WTC11 (cell line): ENCODE measurements around the gene IL10.
"Not testable (repeated sequence)": the region's sequence is repeated elsewhere in the genome, so short reads cannot be mapped to it uniquely, and the experiment has no call there.

Source experiments
- CTCF ChIP-seq: fragments of 200-600 bp; IDR thresholded peaks from 2 replicates; pipeline ENCODE4 v1.8.0; 2022; ENCODE audit warnings: antibody characterized with exemption
- JUN ChIP-seq: sonication (generic); formaldehyde crosslinking; IDR thresholded peaks from 2 replicates; pipeline ENCODE4 v1.8.0; 2023; ENCODE audit warnings: mild to moderate bottlenecking, missing genetic modification reagents
- NFYB ChIP-seq: sonication (generic); formaldehyde crosslinking; conservative IDR thresholded peaks from 2 replicates; pipeline ENCODE4 v1.8.0; 2022; ENCODE audit warnings: low read depth, missing genetic modification reagents

DNA sequence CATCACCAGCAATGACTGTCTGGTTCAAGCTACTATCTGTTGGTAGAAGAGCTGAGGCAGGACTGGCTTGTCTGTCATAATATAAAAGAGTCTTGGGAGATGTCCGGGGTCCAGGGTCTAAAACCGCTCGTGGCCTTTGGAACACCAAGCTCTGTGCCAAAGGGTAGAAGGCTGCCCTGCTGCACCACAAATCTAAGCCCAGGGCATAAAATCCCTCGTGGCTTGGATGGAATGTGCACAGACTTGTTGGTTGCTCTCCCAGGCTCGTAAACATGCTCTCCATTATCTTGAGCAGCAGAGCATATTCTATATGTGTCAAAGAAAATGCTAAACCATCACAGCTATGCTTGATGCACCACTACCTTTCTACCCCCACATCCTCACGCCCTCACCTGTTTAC is 6.6 kb upstream of the IL10 start:
- not testable (repeated sequence) for TF ChIP-seq JUN (CRISPR knock-in tag); CTCF; NFYB (CRISPR knock-in tag)
